HepG2 (cell line): ENCODE results near the gene ZNF575. TPM values are rescaled to one million over a fixed set of nuclear protein-coding genes. Genes with fewer than 3 reads are reported as not detected.

ENCODE experiments used
- ATF1 ChIP-seq: IDR thresholded peaks from 2 replicates; pipeline ENCODE4 v1.6.1; 2016; ENCODE audit warnings: mild to moderate bottlenecking, control low read depth
- KAT8 ChIP-seq: IDR thresholded peaks from 2 replicates; pipeline ENCODE4 v1.6.1; 2016; ENCODE audit warnings: missing genetic modification reagents, missing compliant biosample characterization
- KDM4B ChIP-seq: sonication (generic); formaldehyde crosslinking; IDR thresholded peaks from 2 replicates; pipeline ENCODE4 v1.4.0; 2020; ENCODE audit warnings: missing genetic modification reagents
- NR2F2 ChIP-seq: IDR thresholded peaks from 2 replicates; pipeline ENCODE4 v1.6.1; 2012; ENCODE audit warnings: low read depth, inconsistent platforms, borderline replicate concordance
- RFX1 ChIP-seq: fragments of 450-650 bp; IDR thresholded peaks from 2 replicates; pipeline ENCODE4 v1.6.1; 2017
- ZBTB39 ChIP-seq: sonication (generic); formaldehyde crosslinking; IDR thresholded peaks from 2 replicates; pipeline ENCODE4 v1.5.0; 2020; ENCODE audit warnings: missing genetic modification reagents
- ZNF549 ChIP-seq: sonication (generic); formaldehyde crosslinking; IDR thresholded peaks from 2 replicates; pipeline ENCODE4 v1.5.0; 2020; ENCODE audit warnings: missing genetic modification reagents
- ZNF567 ChIP-seq: sonication (generic); formaldehyde crosslinking; IDR thresholded peaks from 2 replicates; pipeline ENCODE4 v1.8.1; 2023; ENCODE audit warnings: mild to moderate bottlenecking, missing genetic modification reagents, borderline replicate concordance
- ZNF749 ChIP-seq: sonication (generic); formaldehyde crosslinking; IDR thresholded peaks from 2 replicates; pipeline ENCODE4 v1.8.0; 2022; ENCODE audit warnings: mild to moderate bottlenecking, missing genetic modification reagents, moderate library complexity, borderline replicate concordance
- ZNF83 ChIP-seq: sonication (generic); formaldehyde crosslinking; IDR thresholded peaks from 2 replicates; pipeline ENCODE4 v1.4.0; 2020; ENCODE audit warnings: missing genetic modification reagents, mild to moderate bottlenecking, borderline replicate concordance
- ZNF879 ChIP-seq: sonication (generic); formaldehyde crosslinking; IDR thresholded peaks from 2 replicates; pipeline ENCODE4 v1.8.1; 2023; ENCODE audit warnings: missing genetic modification reagents
- polyA plus RNA-seq, 8 experiments: library from polyadenylated mRNA; depleted of rRNA in 3 of 8; stranded (reverse) in 7 of 8; unstranded in 1 of 8; fragments of >200 nt; fragmentation: Illumina TruSeq in 4 of 8; extraction: Trizol in 4 of 8; gene quantifications; 2 replicates each; pipeline versions ENCODE4 v1.2.1 to v1.2.3, GENCODE V29; 2011 to 2016; ENCODE audit warnings: low read depth in 4 of 8, missing spikeins in 1 of 8, mixed read lengths in 1 of 8; ENCODE audit not compliant: insufficient read depth in 1 of 8
- total RNA-seq, 5 experiments: library from RNA; depleted of rRNA; stranded (reverse); fragments of >200 nt; fragmentation: Illumina TruSeq; extraction: Trizol; gene quantifications; 2 replicates each; pipeline ENCODE4 v1.2.3, GENCODE V29; 2016; ENCODE audit warnings: low read depth in 1 of 5
- TF ChIP-seq, protein P1 (sequence below): sonication (generic); formaldehyde crosslinking; IDR thresholded peaks from 2 replicates; pipeline ENCODE4 v1.4.0; 2020; ENCODE audit warnings: missing genetic modification reagents
- TF ChIP-seq, protein P2 (sequence below): sonication (generic); formaldehyde crosslinking; IDR thresholded peaks from 2 replicates; pipeline ENCODE4 v1.4.0; 2020; ENCODE audit warnings: missing genetic modification reagents
- TF ChIP-seq, protein P3 (sequence below): sonication (generic); formaldehyde crosslinking; conservative IDR thresholded peaks from 2 replicates; pipeline ENCODE4 v1.4.0; 2020; ENCODE audit warnings: missing genetic modification reagents

Gene ZNF575
- total and polyA plus RNA-seq, 2 of the 13 experiments (the other 11 are each of a cell fraction or from before 2014, with no cell fraction given): 0.17 to 0.27 TPM

- TF ChIP-seq, protein P1, sequence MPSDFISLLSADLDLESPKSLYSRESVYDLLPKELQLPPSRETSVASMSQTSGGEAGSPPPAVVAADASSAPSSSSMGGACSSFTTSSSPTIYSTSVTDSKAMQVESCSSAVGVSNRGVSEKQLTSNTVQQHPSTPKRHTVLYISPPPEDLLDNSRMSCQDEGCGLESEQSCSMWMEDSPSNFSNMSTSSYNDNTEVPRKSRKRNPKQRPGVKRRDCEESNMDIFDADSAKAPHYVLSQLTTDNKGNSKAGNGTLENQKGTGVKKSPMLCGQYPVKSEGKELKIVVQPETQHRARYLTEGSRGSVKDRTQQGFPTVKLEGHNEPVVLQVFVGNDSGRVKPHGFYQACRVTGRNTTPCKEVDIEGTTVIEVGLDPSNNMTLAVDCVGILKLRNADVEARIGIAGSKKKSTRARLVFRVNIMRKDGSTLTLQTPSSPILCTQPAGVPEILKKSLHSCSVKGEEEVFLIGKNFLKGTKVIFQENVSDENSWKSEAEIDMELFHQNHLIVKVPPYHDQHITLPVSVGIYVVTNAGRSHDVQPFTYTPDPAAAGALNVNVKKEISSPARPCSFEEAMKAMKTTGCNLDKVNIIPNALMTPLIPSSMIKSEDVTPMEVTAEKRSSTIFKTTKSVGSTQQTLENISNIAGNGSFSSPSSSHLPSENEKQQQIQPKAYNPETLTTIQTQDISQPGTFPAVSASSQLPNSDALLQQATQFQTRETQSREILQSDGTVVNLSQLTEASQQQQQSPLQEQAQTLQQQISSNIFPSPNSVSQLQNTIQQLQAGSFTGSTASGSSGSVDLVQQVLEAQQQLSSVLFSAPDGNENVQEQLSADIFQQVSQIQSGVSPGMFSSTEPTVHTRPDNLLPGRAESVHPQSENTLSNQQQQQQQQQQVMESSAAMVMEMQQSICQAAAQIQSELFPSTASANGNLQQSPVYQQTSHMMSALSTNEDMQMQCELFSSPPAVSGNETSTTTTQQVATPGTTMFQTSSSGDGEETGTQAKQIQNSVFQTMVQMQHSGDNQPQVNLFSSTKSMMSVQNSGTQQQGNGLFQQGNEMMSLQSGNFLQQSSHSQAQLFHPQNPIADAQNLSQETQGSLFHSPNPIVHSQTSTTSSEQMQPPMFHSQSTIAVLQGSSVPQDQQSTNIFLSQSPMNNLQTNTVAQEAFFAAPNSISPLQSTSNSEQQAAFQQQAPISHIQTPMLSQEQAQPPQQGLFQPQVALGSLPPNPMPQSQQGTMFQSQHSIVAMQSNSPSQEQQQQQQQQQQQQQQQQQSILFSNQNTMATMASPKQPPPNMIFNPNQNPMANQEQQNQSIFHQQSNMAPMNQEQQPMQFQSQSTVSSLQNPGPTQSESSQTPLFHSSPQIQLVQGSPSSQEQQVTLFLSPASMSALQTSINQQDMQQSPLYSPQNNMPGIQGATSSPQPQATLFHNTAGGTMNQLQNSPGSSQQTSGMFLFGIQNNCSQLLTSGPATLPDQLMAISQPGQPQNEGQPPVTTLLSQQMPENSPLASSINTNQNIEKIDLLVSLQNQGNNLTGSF: no peak
- no peak; the same call in 1 of the 2 replicates for TF ChIP-seq ZNF83 (CRISPR knock-in tag)
- TF ChIP-seq ZNF567: no peak; the same call in 1 of the 2 replicates
- no peak for TF ChIP-seq RFX1
- TF ChIP-seq KDM4B: peak; percentile 27; the same call in 1 of the 2 replicates
- TF ChIP-seq, protein P2, sequence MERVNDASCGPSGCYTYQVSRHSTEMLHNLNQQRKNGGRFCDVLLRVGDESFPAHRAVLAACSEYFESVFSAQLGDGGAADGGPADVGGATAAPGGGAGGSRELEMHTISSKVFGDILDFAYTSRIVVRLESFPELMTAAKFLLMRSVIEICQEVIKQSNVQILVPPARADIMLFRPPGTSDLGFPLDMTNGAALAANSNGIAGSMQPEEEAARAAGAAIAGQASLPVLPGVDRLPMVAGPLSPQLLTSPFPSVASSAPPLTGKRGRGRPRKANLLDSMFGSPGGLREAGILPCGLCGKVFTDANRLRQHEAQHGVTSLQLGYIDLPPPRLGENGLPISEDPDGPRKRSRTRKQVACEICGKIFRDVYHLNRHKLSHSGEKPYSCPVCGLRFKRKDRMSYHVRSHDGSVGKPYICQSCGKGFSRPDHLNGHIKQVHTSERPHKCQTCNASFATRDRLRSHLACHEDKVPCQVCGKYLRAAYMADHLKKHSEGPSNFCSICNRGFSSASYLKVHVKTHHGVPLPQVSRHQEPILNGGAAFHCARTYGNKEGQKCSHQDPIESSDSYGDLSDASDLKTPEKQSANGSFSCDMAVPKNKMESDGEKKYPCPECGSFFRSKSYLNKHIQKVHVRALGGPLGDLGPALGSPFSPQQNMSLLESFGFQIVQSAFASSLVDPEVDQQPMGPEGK (CRISPR knock-in tag): peak; percentile 79
- TF ChIP-seq ZNF749 (CRISPR knock-in tag): 0 out of 2 replicates have a peak, but pooled peaks have one; percentile 45
- TF ChIP-seq ZNF879 (CRISPR knock-in tag): no peak
- no peak for TF ChIP-seq ATF1 (CRISPR knock-in tag)
- no peak for TF ChIP-seq NR2F2
- no peak for TF ChIP-seq ZNF549 (CRISPR knock-in tag)
- TF ChIP-seq, protein P3, sequence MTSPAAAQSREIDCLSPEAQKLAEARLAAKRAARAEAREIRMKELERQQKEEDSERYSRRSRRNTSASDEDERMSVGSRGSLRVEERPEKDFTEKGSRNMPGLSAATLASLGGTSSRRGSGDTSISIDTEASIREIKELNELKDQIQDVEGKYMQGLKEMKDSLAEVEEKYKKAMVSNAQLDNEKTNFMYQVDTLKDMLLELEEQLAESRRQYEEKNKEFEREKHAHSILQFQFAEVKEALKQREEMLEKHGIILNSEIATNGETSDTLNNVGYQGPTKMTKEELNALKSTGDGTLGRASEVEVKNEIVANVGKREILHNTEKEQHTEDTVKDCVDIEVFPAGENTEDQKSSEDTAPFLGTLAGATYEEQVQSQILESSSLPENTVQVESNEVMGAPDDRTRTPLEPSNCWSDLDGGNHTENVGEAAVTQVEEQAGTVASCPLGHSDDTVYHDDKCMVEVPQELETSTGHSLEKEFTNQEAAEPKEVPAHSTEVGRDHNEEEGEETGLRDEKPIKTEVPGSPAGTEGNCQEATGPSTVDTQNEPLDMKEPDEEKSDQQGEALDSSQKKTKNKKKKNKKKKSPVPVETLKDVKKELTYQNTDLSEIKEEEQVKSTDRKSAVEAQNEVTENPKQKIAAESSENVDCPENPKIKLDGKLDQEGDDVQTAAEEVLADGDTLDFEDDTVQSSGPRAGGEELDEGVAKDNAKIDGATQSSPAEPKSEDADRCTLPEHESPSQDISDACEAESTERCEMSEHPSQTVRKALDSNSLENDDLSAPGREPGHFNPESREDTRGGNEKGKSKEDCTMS (CRISPR knock-in tag): no peak; the same call in 1 of the 2 replicates
- peak; percentile 87 for TF ChIP-seq KAT8 (CRISPR knock-in tag)
- TF ChIP-seq ZBTB39: no peak
These were observed 5.8 kb upstream of the ZNF575 start, which contains the start of gene ETHE1 (continued) for GRCh38 chr19:43526884-43527859.
